ENCODE results near the gene SIRT2.
A peak's percentile ranks its signal among the peaks of the same experiment; 100 is the strongest.

Gene SIRT2

GRCh38 chr19:38839816-38840582 is 59.4 kb downstream of the SIRT2 start:
- Histone ChIP-seq H3K9ac (no peak overlapping the region; the same call in 1 of the 2 replicates), H3K27me3 (no peaks in the 10 kb centered on the region), H3K9me3 (no peaks in the 10 kb centered on the region), H3K36me3 (peaks cover 100% of the 10 kb centered on the region), H3K4me2 (no peak overlapping the region), H3K27ac (no peak overlapping the region), H4K20me1 (peaks cover 98% of the 10 kb centered on the region), H3K4me1 (peaks cover 48% of the 10 kb centered on the region), H3K4me3 (no peak overlapping the region)
- no peak for TF ChIP-seq Cebpa-rat (IDR thresholded peaks at IDR 0.05)

GRCh38 chr19:38838986-38839761 is 60.2 kb downstream of the SIRT2 start:
- Histone ChIP-seq H3K9me3 (no peaks in the 10 kb centered on the region), H3K27me3 (no peaks in the 10 kb centered on the region), H3K27ac (no peak overlapping the region), H3K9ac (no peak overlapping the region), H3K36me3 (peaks cover 98% of the 10 kb centered on the region), H4K20me1 (peaks cover 90% of the 10 kb centered on the region), H3K4me2 (no peak overlapping the region), H3K4me1 (peaks cover 39% of the 10 kb centered on the region), H3K4me3 (no peak overlapping the region)
- no peak for TF ChIP-seq Cebpa-rat (IDR thresholded peaks at IDR 0.05)

DNA sequence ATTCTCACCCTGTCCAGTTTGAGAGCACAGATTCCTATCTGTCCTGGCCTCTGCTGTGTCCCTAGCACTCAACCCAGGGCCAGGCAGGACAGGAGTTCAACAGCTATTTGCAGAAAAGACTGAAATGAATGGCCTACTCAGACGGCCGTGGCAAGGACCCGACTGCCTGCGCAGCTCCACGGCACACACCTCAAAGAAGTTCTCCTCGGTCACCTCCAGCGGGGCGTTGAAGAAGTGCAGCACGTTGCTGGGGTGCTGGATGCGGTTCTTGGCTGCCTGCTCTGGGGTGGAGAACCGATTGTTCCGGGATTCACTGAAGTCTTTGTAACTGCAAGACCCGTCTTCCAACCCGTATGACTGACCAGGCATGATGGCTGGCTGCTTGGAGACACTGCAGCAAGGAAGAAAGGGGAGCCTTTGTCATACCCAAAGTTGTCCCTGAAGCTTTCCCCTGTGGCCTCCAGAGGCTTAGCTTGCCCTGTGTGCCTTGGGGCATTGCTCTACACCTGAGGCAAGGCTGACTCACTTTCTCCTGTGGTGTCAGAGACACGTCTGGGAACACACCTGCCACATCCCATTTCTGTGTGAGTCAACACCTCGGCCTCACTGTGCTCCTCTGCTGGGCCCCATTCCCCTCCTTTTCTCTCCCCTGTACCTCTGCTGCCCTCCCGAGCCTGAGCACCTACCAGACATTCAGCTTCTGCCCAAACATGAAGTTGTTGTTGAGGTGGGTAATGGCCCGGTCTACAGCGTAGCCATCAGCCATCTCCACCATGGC is 61.0 kb downstream of the SIRT2 start:
- Histone ChIP-seq H3K36me3 (peaks cover 90% of the 10 kb centered on the region), H3K4me2 (no peak overlapping the region), H3K27me3 (no peaks in the 10 kb centered on the region), H3K27ac (no peak overlapping the region), H4K20me1 (peaks cover 82% of the 10 kb centered on the region), H3K9ac (no peak overlapping the region), H3K9me3 (no peaks in the 10 kb centered on the region), H3K4me1 (peaks cover 31% of the 10 kb centered on the region), H3K4me3 (no peak overlapping the region)
- TF ChIP-seq Cebpa-rat (IDR thresholded peaks at IDR 0.05) = no peak

DNA sequence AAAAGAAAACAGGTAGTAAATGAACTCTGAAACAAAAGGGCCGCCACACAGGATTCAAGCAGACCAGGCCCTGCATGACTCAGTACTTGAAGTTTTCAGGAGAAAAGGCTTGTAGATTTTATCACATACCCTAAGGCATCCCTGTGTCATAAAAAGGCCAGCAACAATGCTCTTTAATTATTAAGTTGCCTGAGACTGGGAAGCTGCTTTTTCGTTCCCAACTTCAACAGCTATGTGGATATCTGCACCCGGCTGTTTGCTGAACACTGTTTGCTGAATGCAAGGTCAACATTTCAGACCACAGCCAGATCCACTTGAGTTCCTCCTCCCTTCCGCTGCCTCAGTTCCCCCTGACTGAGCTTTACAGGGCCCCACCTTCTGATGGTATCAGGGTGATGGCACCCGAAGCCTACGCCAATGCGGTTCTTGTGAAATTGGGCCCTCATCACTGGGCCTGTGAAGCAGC is 61.7 kb downstream of the SIRT2 start:
- Histone ChIP-seq H3K27me3 (no peaks in the 10 kb centered on the region), H3K36me3 (peaks cover 83% of the 10 kb centered on the region), H3K9me3 (no peaks in the 10 kb centered on the region), H4K20me1 (peaks cover 75% of the 10 kb centered on the region), H3K9ac (no peak overlapping the region), H3K4me1 (peaks cover 28% of the 10 kb centered on the region), H3K4me3 (no peak overlapping the region), H3K27ac (no peak overlapping the region), H3K4me2 (no peak overlapping the region)
- no peak for TF ChIP-seq Cebpa-rat (IDR thresholded peaks at IDR 0.05)

- Histone ChIP-seq H4K20me1 (peaks cover 69% of the 10 kb centered on the region), H3K4me2 (no peak overlapping the region), H3K27me3 (no peaks in the 10 kb centered on the region), H3K27ac (no peak overlapping the region), H3K9ac (no peak overlapping the region), H3K36me3 (peaks cover 77% of the 10 kb centered on the region), H3K4me3 (no peak overlapping the region), H3K9me3 (no peaks in the 10 kb centered on the region), H3K4me1 (peaks cover 28% of the 10 kb centered on the region)
- TF ChIP-seq Cebpa-rat (IDR thresholded peaks at IDR 0.05) = no peak
Measured at GRCh38 chr19:38836983-38837626, 62.3 kb downstream of the SIRT2 start.

- H3K9ac ChIP-seq = no peak overlapping the region
Measured at GRCh38 chr19:38836159-38836982, 63.0 kb downstream of the SIRT2 start.

GRCh38 chr19:38834590-38834989 is 64.8 kb downstream of the SIRT2 start:
- Histone ChIP-seq H3K9me3 (no peaks in the 10 kb centered on the region), H3K36me3 (peaks cover 61% of the 10 kb centered on the region), H3K27me3 (no peaks in the 10 kb centered on the region), H3K9ac (no peak overlapping the region), H3K4me1 (peaks cover 25% of the 10 kb centered on the region), H4K20me1 (peaks cover 44% of the 10 kb centered on the region), H3K4me2 (no peak overlapping the region), H3K4me3 (no peak overlapping the region), H3K27ac (no peak overlapping the region)
- TF ChIP-seq Cebpa-rat (IDR thresholded peaks at IDR 0.05) = no peak

More at GRCh38 chr19:38836159-38836982, 63.0 kb downstream of the SIRT2 start:
- no peak overlapping the region for H3K4me3 ChIP-seq
- no peaks in the 10 kb centered on the region for H3K27me3 ChIP-seq
- no peak overlapping the region for H3K27ac ChIP-seq
- H4K20me1 ChIP-seq = peaks cover 62% of the 10 kb centered on the region
- peaks cover 24% of the 10 kb centered on the region for H3K4me1 ChIP-seq
- TF ChIP-seq Cebpa-rat (IDR thresholded peaks at IDR 0.05) = no peak
- peaks cover 70% of the 10 kb centered on the region for H3K36me3 ChIP-seq
- H3K4me2 ChIP-seq = no peak overlapping the region
- no peaks in the 10 kb centered on the region for H3K9me3 ChIP-seq

GRCh38 chr19:38834104-38834490 is 65.3 kb downstream of the SIRT2 start:
- peaks cover 25% of the 10 kb centered on the region for H3K4me1 ChIP-seq
- no peak for TF ChIP-seq Cebpa-rat (IDR thresholded peaks at IDR 0.05)
- no peak overlapping the region for H3K9ac ChIP-seq
- no peak overlapping the region for H3K27ac ChIP-seq
- no peak overlapping the region for H3K4me2 ChIP-seq
- no peaks in the 10 kb centered on the region for H3K27me3 ChIP-seq
- peaks cover 61% of the 10 kb centered on the region for H3K36me3 ChIP-seq
- H4K20me1 ChIP-seq = peaks cover 39% of the 10 kb centered on the region
- H3K9me3 ChIP-seq = no peaks in the 10 kb centered on the region
- H3K4me3 ChIP-seq = no peak overlapping the region

DNA sequence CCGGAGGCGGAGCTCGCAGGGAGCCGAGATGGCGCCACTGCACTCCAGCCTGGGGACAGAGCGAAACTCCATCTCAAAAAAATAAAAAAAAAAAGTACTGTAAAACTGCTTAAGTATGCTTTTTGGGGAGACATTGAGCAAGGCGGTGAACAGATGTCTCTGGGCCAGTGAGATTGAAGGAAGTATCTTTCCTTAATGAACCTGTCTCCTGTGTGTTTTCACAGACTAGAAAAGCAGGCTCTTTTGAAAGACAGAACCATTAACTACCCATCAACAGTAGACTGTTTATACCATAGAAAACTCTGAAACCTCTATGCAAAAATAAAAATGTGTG is 66.4 kb downstream of the SIRT2 start:
- Histone ChIP-seq H3K27ac (no peak overlapping the region), H3K4me2 (peak overlapping the region; percentile 93), H3K36me3 (peaks cover 61% of the 10 kb centered on the region), H3K27me3 (no peaks in the 10 kb centered on the region), H3K9me3 (no peaks in the 10 kb centered on the region), H3K9ac (no peak overlapping the region), H4K20me1 (peaks cover 29% of the 10 kb centered on the region), H3K4me3 (no peak overlapping the region), H3K4me1 (peaks cover 25% of the 10 kb centered on the region)
- TF ChIP-seq Cebpa-rat (IDR thresholded peaks at IDR 0.05) = no peak

All from BLaER1 (cell line).